ENCODE measurements around the gene CPTP. TPM values are rescaled to one million over a fixed set of nuclear protein-coding genes. Genes with fewer than 3 reads are reported as not detected.

Gene CPTP
- polyA plus RNA-seq, 3 donors, result 6.4 to 7.7 (median 7.4) TPM

DNA sequence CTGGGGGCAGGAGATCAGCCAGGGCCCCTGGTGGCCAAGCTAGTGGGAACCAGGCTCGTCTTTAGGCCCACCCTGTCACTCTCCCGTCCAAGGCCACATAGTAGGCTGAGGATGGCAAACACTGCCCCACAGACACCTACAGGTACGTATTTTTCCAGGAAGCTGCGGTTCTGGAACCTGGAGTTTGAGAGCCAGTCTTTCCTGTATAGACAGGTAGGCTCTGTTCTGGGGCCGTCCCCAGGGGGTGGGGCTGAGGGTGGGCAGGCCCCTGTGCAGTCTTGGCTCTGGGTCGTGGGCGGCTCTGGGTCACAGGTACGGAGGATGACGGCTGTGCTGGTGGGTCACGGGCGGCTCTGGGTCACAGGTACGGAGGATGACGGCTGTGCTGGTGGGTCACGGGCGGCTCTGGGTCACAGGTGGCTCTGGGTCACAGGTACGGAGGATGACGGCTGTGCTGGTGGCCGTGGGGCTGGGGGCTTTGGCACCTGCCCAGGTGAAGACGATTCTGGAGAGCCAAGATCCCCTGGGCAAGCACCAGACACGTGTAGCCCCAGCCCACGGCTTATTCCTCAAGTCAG is 14.0 kb upstream of the CPTP start:
- Histone ChIP-seq H2AFZ (ENCODE audit: insufficient read depth, low read depth, low read length, poor library complexity, severe bottlenecking) (no peak overlapping the region), H3K27me3 (ENCODE audit: control insufficient read depth in 2 of 2, insufficient read depth in 2 of 2, low read length in 2 of 2) (no peaks in the 10 kb centered on the region), H3K36me3 (replicated peaks in 1 of 2; ENCODE audit: control insufficient read depth in 1 of 2, insufficient read depth in 2 of 2, low read length in 2 of 2) (peaks cover 51 to 52% of the 10 kb centered on the region in 2 donors), H3K4me3 (replicated peaks in 1 of 3; ENCODE audit: low read depth in 2 of 3, low read length in 3 of 3) (no peak overlapping the region), H3K4me1 (ENCODE audit: control insufficient read depth in 1 of 2, insufficient read depth in 2 of 2, low read length in 2 of 2) (peaks cover 25 to 31% of the 10 kb centered on the region in 2 donors), H3K9me3 (replicated peaks in 1 of 2; ENCODE audit: control insufficient read depth in 1 of 2, insufficient read depth in 1 of 2, low read length in 2 of 2) (no peaks in the 10 kb centered on the region), H3K79me2 (ENCODE audit: insufficient read depth, low read length) (peaks cover 22% of the 10 kb centered on the region), H3K27ac (ENCODE audit: low read depth in 1 of 2, low read length in 2 of 2) (no peak overlapping the region), H4K20me1 (ENCODE audit: insufficient read depth, low read length) (peaks cover 50% of the 10 kb centered on the region), H3K9ac (ENCODE audit: insufficient read depth, low read length, poor library complexity, severe bottlenecking) (no peak overlapping the region), H3K4me2 (replicated peaks; ENCODE audit: extremely low read depth, low read length, poor library complexity, severe bottlenecking) (no peak overlapping the region)
- TF ChIP-seq, protein P1, sequence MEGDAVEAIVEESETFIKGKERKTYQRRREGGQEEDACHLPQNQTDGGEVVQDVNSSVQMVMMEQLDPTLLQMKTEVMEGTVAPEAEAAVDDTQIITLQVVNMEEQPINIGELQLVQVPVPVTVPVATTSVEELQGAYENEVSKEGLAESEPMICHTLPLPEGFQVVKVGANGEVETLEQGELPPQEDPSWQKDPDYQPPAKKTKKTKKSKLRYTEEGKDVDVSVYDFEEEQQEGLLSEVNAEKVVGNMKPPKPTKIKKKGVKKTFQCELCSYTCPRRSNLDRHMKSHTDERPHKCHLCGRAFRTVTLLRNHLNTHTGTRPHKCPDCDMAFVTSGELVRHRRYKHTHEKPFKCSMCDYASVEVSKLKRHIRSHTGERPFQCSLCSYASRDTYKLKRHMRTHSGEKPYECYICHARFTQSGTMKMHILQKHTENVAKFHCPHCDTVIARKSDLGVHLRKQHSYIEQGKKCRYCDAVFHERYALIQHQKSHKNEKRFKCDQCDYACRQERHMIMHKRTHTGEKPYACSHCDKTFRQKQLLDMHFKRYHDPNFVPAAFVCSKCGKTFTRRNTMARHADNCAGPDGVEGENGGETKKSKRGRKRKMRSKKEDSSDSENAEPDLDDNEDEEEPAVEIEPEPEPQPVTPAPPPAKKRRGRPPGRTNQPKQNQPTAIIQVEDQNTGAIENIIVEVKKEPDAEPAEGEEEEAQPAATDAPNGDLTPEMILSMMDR (IDR thresholded peaks at IDR 0.05), result no peak
- Mint-ChIP-seq H3K27me3 (ENCODE audit: low read depth in 3 of 3) (peaks cover 0 to 2% (median 0%) of the 10 kb centered on the region in 3 donors), H3K9me3 (no peaks in the 10 kb centered on the region), H3K27ac (no peak overlapping the region), H3K4me1 (peaks cover 23% of the 10 kb centered on the region), H3K36me3 (peaks cover 22 to 50% of the 10 kb centered on the region in 2 donors), H3K4me3 (no peak overlapping the region)
- WGBS (ENCODE audit: insufficient coverage), result 93% methylated on average over 19 of the region's 21 CpGs
- intact Hi-C loops (cut with micrococcal nuclease), result no loop called here
- DNase-seq, result no peak

GRCh38 chr1:1311107-1312104 is 13.2 kb upstream of the CPTP start:
- Histone ChIP-seq H3K27ac (ENCODE audit: low read depth in 1 of 2, low read length in 2 of 2) (no peak overlapping the region), H3K79me2 (ENCODE audit: insufficient read depth, low read length) (peaks cover 13% of the 10 kb centered on the region), H3K4me2 (replicated peaks; ENCODE audit: extremely low read depth, low read length, poor library complexity, severe bottlenecking) (no peak overlapping the region), H4K20me1 (ENCODE audit: insufficient read depth, low read length) (peaks cover 47% of the 10 kb centered on the region), H3K27me3 (ENCODE audit: control insufficient read depth in 2 of 2, insufficient read depth in 2 of 2, low read length in 2 of 2) (no peaks in the 10 kb centered on the region), H3K4me1 (ENCODE audit: control insufficient read depth in 1 of 2, insufficient read depth in 2 of 2, low read length in 2 of 2) (peaks cover 17 to 22% of the 10 kb centered on the region in 2 donors), H3K4me3 (replicated peaks in 1 of 3; ENCODE audit: low read depth in 2 of 3, low read length in 3 of 3) (no peak overlapping the region), H3K9ac (ENCODE audit: insufficient read depth, low read length, poor library complexity, severe bottlenecking) (no peak overlapping the region), H3K9me3 (replicated peaks in 1 of 2; ENCODE audit: control insufficient read depth in 1 of 2, insufficient read depth in 1 of 2, low read length in 2 of 2) (no peaks in the 10 kb centered on the region), H3K36me3 (replicated peaks in 1 of 2; ENCODE audit: control insufficient read depth in 1 of 2, insufficient read depth in 2 of 2, low read length in 2 of 2) (peaks cover 54 to 58% of the 10 kb centered on the region in 2 donors), H2AFZ (ENCODE audit: insufficient read depth, low read depth, low read length, poor library complexity, severe bottlenecking) (no peak overlapping the region)
- TF ChIP-seq, protein P1 (IDR thresholded peaks at IDR 0.05), result no peak
- WGBS (ENCODE audit: insufficient coverage), result 95% methylated on average over 22 of the region's 22 CpGs
- H3K27ac Mint-ChIP-seq, result no peak overlapping the region
- peaks cover 27 to 57% of the 10 kb centered on the region in 2 donors for H3K36me3 Mint-ChIP-seq
- no peak for DNase-seq
- peaks cover 16% of the 10 kb centered on the region for H3K4me1 Mint-ChIP-seq
- peaks cover 0 to 2% (median 0%) of the 10 kb centered on the region in 3 donors for H3K27me3 Mint-ChIP-seq (ENCODE audit: low read depth in 3 of 3)
- no peaks in the 10 kb centered on the region for H3K9me3 Mint-ChIP-seq
- intact Hi-C loops (cut with micrococcal nuclease), result no loop called here
- no peak overlapping the region for H3K4me3 Mint-ChIP-seq
